ENCODE results near the gene MXRA7.

The MXRA7 gene

GRCh38 chr17:76635659-76636360, 75.0 kb downstream of the MXRA7 start:
- Histone ChIP-seq H3K4me1 (ENCODE audit: control insufficient read depth, insufficient read depth, low read length) (no peaks in the 10 kb centered on the region), H3K36me3 (ENCODE audit: control insufficient read depth, insufficient read depth, low read length) (no peaks in the 10 kb centered on the region), H3K4me3 (ENCODE audit: low read length) (no peak overlapping the region), H3K27me3 (ENCODE audit: control insufficient read depth, insufficient read depth, low read length) (no peaks in the 10 kb centered on the region), H3K27ac (ENCODE audit: low read depth, low read length) (no peak overlapping the region), H3K9ac (ENCODE audit: low read length) (no peak overlapping the region)

DNA sequence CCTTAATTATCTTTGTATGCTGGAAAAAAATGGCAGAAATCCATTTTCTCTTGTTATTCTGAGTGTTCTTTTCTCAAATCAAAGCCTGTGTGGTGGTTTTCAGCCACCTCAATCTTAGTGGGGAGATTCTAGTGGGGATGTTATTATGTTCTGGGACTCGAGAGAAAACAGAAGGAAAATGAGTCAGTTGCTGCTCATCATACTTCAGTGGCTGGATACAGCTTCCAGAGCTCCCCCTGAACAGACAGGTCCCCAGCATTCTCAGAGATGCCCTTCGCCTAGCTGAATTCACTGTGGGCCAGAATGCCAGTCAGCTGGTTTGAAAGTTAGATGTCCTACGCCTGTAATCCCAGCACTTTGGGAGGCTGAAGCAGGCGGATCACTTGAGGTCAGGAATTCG, 75.7 kb downstream of the MXRA7 start:
- H3K27me3 ChIP-seq (ENCODE audit: control insufficient read depth, insufficient read depth, low read length): no peaks in the 10 kb centered on the region
- no peak overlapping the region for H3K27ac ChIP-seq (ENCODE audit: low read depth, low read length)
- H3K9ac ChIP-seq (ENCODE audit: low read length): no peak overlapping the region
- H3K36me3 ChIP-seq (ENCODE audit: control insufficient read depth, insufficient read depth, low read length): no peaks in the 10 kb centered on the region
- H3K4me1 ChIP-seq (ENCODE audit: control insufficient read depth, insufficient read depth, low read length): no peaks in the 10 kb centered on the region
- no peak overlapping the region for H3K4me3 ChIP-seq (ENCODE audit: low read length)

GRCh38 chr17:76633628-76634328, 77.0 kb downstream of the MXRA7 start:
- Histone ChIP-seq H3K4me3 (ENCODE audit: low read length) (no peak overlapping the region), H3K27ac (ENCODE audit: low read depth, low read length) (no peak overlapping the region), H3K36me3 (ENCODE audit: control insufficient read depth, insufficient read depth, low read length) (no peaks in the 10 kb centered on the region), H3K4me1 (ENCODE audit: control insufficient read depth, insufficient read depth, low read length) (no peaks in the 10 kb centered on the region), H3K9ac (ENCODE audit: low read length) (no peak overlapping the region), H3K27me3 (ENCODE audit: control insufficient read depth, insufficient read depth, low read length) (no peaks in the 10 kb centered on the region)

- Histone ChIP-seq H3K36me3 (ENCODE audit: control insufficient read depth, insufficient read depth, low read length) (peaks cover 3% of the 10 kb centered on the region), H3K27ac (ENCODE audit: low read depth, low read length) (no peak overlapping the region), H3K9ac (ENCODE audit: low read length) (no peak overlapping the region), H3K27me3 (ENCODE audit: control insufficient read depth, insufficient read depth, low read length) (no peaks in the 10 kb centered on the region), H3K4me3 (ENCODE audit: low read length) (no peak overlapping the region), H3K4me1 (ENCODE audit: control insufficient read depth, insufficient read depth, low read length) (no peaks in the 10 kb centered on the region)
Measured at GRCh38 chr17:76631821-76632565, 78.8 kb downstream of the MXRA7 start.

GRCh38 chr17:76630151-76630550, 80.6 kb downstream of the MXRA7 start:
- H3K27me3 ChIP-seq (ENCODE audit: control insufficient read depth, insufficient read depth, low read length): no peaks in the 10 kb centered on the region
- no peaks in the 10 kb centered on the region for H3K4me1 ChIP-seq (ENCODE audit: control insufficient read depth, insufficient read depth, low read length)
- no peak overlapping the region for H3K4me3 ChIP-seq (ENCODE audit: low read length)
- H3K9ac ChIP-seq (ENCODE audit: low read length): no peak overlapping the region
- H3K36me3 ChIP-seq (ENCODE audit: control insufficient read depth, insufficient read depth, low read length): peaks cover 3% of the 10 kb centered on the region
- no peak overlapping the region for H3K27ac ChIP-seq (ENCODE audit: low read depth, low read length)
